Panc1 (cell line): Measurements from ENCODE around the gene HOXA11.

Experiments
- POLR2AphosphoS5 ChIP-seq: IDR thresholded peaks from 2 replicates; pipeline ENCODE4 v1.6.1; 2012; ENCODE audit warnings: mild to moderate bottlenecking, low read depth, low read length, moderate library complexity
- SIN3A ChIP-seq: IDR thresholded peaks from 2 replicates; pipeline ENCODE4 v1.6.1; 2012; ENCODE audit warnings: low read depth, mild to moderate bottlenecking, low read length, moderate library complexity, borderline replicate concordance; ENCODE audit not compliant: insufficient read depth
- TCF7L2 ChIP-seq: IDR thresholded peaks from 2 replicates; pipeline ENCODE4 v1.6.1; 2011; ENCODE audit warnings: mild to moderate bottlenecking, low read depth, low read length, inconsistent platforms
- TF ChIP-seq, protein P1 (sequence below): fragments of 450-650 bp; IDR thresholded peaks from 2 replicates; pipeline ENCODE4 v1.5.1; 2017; ENCODE audit warnings: mild to moderate bottlenecking
- TF ChIP-seq, protein P2 (sequence below), 2 experiments: IDR thresholded peaks; 2 replicates each; pipeline ENCODE4 v1.6.1; 2011 to 2012; ENCODE audit warnings: low read depth in 2 of 2, control low read depth in 1 of 2, low read length in 1 of 2, mild to moderate bottlenecking in 1 of 2, moderate library complexity in 1 of 2; ENCODE audit not compliant: insufficient read depth in 1 of 2

DNA sequence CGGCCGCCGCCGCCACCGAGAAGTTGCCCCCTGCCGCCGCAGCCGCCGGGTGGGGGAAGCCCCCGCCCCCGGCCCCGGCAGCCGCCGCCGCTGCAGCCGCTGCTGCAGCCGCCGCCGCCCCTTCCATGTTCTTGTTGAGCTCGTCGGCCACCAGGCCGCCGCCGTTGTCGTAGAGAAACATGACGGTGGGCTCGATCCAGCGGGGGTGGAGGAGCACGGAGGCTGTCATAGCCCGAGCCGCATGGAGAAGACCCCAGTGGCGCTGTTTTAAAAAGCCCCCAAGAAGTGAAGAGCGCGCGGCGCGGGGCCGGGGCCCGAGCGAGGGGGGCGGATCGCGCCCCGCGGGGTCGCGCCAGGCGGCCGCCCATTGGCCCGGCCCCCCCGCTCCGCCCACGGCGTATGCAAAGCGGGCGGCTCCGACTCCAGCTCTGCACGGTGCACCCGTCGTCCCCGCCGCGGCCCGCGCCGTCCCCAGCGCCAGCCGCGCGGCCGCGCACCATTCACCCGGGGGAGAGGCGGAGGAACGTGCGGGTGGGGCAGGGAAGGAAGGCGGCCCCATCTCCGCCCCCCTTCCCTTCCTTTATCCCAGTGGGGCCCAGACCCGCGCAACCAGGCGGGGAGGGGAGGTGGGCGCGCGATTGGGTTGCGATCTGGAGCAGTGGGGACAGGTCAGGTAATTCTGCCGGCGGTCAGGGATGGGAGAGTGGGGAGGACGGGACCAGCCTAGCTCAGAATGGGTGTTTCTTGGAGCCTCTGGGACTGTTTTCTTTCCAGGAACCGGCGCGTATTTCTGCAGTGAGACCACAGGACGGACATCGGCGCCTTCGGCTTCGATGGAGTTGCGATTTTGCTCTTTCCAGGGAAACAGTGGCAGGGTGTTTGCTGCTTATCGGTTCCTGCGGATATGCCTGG is 15.1 kb upstream of the HOXA11 start, which contains the start of gene HOXA13:
- TF ChIP-seq, protein P1, sequence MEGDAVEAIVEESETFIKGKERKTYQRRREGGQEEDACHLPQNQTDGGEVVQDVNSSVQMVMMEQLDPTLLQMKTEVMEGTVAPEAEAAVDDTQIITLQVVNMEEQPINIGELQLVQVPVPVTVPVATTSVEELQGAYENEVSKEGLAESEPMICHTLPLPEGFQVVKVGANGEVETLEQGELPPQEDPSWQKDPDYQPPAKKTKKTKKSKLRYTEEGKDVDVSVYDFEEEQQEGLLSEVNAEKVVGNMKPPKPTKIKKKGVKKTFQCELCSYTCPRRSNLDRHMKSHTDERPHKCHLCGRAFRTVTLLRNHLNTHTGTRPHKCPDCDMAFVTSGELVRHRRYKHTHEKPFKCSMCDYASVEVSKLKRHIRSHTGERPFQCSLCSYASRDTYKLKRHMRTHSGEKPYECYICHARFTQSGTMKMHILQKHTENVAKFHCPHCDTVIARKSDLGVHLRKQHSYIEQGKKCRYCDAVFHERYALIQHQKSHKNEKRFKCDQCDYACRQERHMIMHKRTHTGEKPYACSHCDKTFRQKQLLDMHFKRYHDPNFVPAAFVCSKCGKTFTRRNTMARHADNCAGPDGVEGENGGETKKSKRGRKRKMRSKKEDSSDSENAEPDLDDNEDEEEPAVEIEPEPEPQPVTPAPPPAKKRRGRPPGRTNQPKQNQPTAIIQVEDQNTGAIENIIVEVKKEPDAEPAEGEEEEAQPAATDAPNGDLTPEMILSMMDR, result no peak
- TF ChIP-seq POLR2AphosphoS5, result no peak
- TF ChIP-seq, protein P2, sequence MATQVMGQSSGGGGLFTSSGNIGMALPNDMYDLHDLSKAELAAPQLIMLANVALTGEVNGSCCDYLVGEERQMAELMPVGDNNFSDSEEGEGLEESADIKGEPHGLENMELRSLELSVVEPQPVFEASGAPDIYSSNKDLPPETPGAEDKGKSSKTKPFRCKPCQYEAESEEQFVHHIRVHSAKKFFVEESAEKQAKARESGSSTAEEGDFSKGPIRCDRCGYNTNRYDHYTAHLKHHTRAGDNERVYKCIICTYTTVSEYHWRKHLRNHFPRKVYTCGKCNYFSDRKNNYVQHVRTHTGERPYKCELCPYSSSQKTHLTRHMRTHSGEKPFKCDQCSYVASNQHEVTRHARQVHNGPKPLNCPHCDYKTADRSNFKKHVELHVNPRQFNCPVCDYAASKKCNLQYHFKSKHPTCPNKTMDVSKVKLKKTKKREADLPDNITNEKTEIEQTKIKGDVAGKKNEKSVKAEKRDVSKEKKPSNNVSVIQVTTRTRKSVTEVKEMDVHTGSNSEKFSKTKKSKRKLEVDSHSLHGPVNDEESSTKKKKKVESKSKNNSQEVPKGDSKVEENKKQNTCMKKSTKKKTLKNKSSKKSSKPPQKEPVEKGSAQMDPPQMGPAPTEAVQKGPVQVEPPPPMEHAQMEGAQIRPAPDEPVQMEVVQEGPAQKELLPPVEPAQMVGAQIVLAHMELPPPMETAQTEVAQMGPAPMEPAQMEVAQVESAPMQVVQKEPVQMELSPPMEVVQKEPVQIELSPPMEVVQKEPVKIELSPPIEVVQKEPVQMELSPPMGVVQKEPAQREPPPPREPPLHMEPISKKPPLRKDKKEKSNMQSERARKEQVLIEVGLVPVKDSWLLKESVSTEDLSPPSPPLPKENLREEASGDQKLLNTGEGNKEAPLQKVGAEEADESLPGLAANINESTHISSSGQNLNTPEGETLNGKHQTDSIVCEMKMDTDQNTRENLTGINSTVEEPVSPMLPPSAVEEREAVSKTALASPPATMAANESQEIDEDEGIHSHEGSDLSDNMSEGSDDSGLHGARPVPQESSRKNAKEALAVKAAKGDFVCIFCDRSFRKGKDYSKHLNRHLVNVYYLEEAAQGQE (IDR thresholded peaks at IDR 0.05; ENCODE audit: insufficient read depth in 1 of 2, low read depth in 2 of 2, low read length in 1 of 2), result no peak
- TF ChIP-seq SIN3A, result no peak
- TF ChIP-seq TCF7L2, result no peak
